Adrenal gland (tissue), 5 donors: ENCODE measurements around the gene TANK.

Source experiments
- POLR2A ChIP-seq, 2 donors: fragments of 450-650 bp; IDR thresholded peaks; one replicate each; pipeline ENCODE4 v1.6.1; 2017; ENCODE audit warnings: antibody characterized with exemption in 2 of 2, mild to moderate bottlenecking in 2 of 2, moderate library complexity in 1 of 2
- TF ChIP-seq, protein P1 (sequence below), 6 experiments: fragments of 450-650 bp in 4 of 6; fragments of 200-600 bp in 2 of 6; sonication (generic) in 1 of 6; IDR thresholded peaks; 1 replicate in 5 of 6; 2 replicates in 1 of 6; pipeline versions ENCODE4 v1.5.1 to v1.8.0; 2016 to 2021; ENCODE audit warnings: antibody characterized with exemption in 6 of 6, mild to moderate bottlenecking in 2 of 6, moderate library complexity in 1 of 6
- donor health status: DM: no; HTN: no; CAD: no.

GRCh38 chr2:161246281-161246680 lies 86.1 kb downstream of the TANK start:
- TF ChIP-seq, protein P1, sequence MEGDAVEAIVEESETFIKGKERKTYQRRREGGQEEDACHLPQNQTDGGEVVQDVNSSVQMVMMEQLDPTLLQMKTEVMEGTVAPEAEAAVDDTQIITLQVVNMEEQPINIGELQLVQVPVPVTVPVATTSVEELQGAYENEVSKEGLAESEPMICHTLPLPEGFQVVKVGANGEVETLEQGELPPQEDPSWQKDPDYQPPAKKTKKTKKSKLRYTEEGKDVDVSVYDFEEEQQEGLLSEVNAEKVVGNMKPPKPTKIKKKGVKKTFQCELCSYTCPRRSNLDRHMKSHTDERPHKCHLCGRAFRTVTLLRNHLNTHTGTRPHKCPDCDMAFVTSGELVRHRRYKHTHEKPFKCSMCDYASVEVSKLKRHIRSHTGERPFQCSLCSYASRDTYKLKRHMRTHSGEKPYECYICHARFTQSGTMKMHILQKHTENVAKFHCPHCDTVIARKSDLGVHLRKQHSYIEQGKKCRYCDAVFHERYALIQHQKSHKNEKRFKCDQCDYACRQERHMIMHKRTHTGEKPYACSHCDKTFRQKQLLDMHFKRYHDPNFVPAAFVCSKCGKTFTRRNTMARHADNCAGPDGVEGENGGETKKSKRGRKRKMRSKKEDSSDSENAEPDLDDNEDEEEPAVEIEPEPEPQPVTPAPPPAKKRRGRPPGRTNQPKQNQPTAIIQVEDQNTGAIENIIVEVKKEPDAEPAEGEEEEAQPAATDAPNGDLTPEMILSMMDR (IDR thresholded peaks at IDR 0.05): no peak
- TF ChIP-seq POLR2A (IDR thresholded peaks at IDR 0.05): no peak
